H1 (cell line): ENCODE results near the gene TCF4. TPM values are rescaled to one million over a fixed set of nuclear protein-coding genes. Genes with fewer than 3 reads are reported as not detected.

Experiments used
- CTCF ChIA-PET: fragments of 300-600 bp; sonication (Branson Sonifier 250); formaldehyde crosslinking; loops from one replicate; lab custom pipeline; 2021; ENCODE audit not compliant: partially characterized antibody; lab: Charles Lee
- POLR2A ChIA-PET: fragments of 300-600 bp; sonication (Branson Sonifier 250); formaldehyde crosslinking; loops from one replicate; lab custom pipeline; 2021; ENCODE audit warnings: inconsistent platforms; ENCODE audit not compliant: partially characterized antibody; lab: Charles Lee
- DNase-seq, 2 experiments: peaks; one replicate each; pipeline versions ENCODE4 v3.0.0 to v3.0.0-alpha.2; 2010 to 2022; ENCODE audit warnings: low spot score in 2 of 2, low read depth in 1 of 2, mixed read lengths in 1 of 2
- FAIRE-seq: peaks from 2 replicates; lab custom pipeline; 2011; peaks lifted over from hg19 to GRCh38; lab: Jason Lieb, UNC
- H2AFZ ChIP-seq: 2 replicates; pipeline ENCODE4 v1.8.1; 2012; ENCODE audit warnings: low read length, inconsistent platforms
- H2AK5ac ChIP-seq: 2 replicates; pipeline ENCODE4 v1.6.1; 2013; ENCODE audit warnings: low read depth, low read length
- H2BK120ac ChIP-seq: replicated peaks from 2 replicates; pipeline ENCODE3; 2013; ENCODE audit warnings: low read depth, low read length, inconsistent platforms
- H2BK12ac ChIP-seq: 2 replicates; pipeline ENCODE4 v1.6.1; 2013; ENCODE audit warnings: low read depth, low read length
- H2BK15ac ChIP-seq: 2 replicates; pipeline ENCODE4 v1.6.1; 2013; ENCODE audit warnings: low read length
- H2BK20ac ChIP-seq: 2 replicates; pipeline ENCODE4 v1.6.1; 2013; ENCODE audit warnings: low read length
- H2BK5ac ChIP-seq: 2 replicates; pipeline ENCODE4 v1.6.1; 2013; ENCODE audit warnings: low read depth, low read length
- H3K14ac ChIP-seq: 2 replicates; pipeline ENCODE4 v1.6.1; 2013; ENCODE audit warnings: inconsistent platforms; ENCODE audit not compliant: insufficient read length
- H3K18ac ChIP-seq: 2 replicates; pipeline ENCODE4 v1.6.1; 2013; ENCODE audit warnings: low read length; ENCODE audit errors: extremely low read depth
- H3K23ac ChIP-seq: 2 replicates; pipeline ENCODE4 v1.6.1; 2013; ENCODE audit warnings: inconsistent platforms; ENCODE audit not compliant: insufficient read length
- H3K23me2 ChIP-seq: 2 replicates; pipeline ENCODE4 v1.6.1; 2013; ENCODE audit warnings: low read depth, low read length
- H3K27ac ChIP-seq: 2 replicates; pipeline ENCODE4 v1.6.1; 2011; ENCODE audit warnings: low read depth, low read length, inconsistent platforms
- H3K27me3 ChIP-seq, 4 experiments: replicated peaks in 1 of 4; 1 replicate in 1 of 4; 2 replicates in 3 of 4; pipeline versions ENCODE4 v1.6.1 to v1.8.1; 2011 to 2013; ENCODE audit warnings: low read length in 3 of 4, mild to moderate bottlenecking in 3 of 4, inconsistent platforms in 2 of 4, mixed read lengths in 2 of 4, moderate library complexity in 1 of 4; ENCODE audit not compliant: control insufficient read depth in 3 of 4, insufficient read depth in 3 of 4; ENCODE audit errors: extremely low read depth in 1 of 4
- H3K36me3 ChIP-seq, 4 experiments: 2 replicates each; pipeline versions ENCODE4 v1.6.1 to v1.8.1; 2011 to 2013; ENCODE audit warnings: mild to moderate bottlenecking in 4 of 4, low read length in 3 of 4, moderate library complexity in 2 of 4, control low read depth in 1 of 4, inconsistent platforms in 1 of 4; ENCODE audit not compliant: insufficient read depth in 4 of 4, control insufficient read depth in 2 of 4
- H3K4ac ChIP-seq: replicated peaks from 2 replicates; pipeline ENCODE3; 2013; ENCODE audit warnings: low read length, low read depth, mixed read lengths, inconsistent platforms; ENCODE audit not compliant: insufficient read length
- H3K4me1 ChIP-seq, 4 experiments: replicated peaks in 1 of 4; 1 replicate in 1 of 4; 2 replicates in 3 of 4; pipeline versions ENCODE4 v1.6.1 to v1.8.1; 2011 to 2013; ENCODE audit warnings: low read length in 3 of 4, inconsistent platforms in 2 of 4, mixed read lengths in 1 of 4; ENCODE audit not compliant: insufficient read depth in 4 of 4, control insufficient read depth in 3 of 4
- H3K4me2 ChIP-seq, 2 experiments: 2 replicates each; pipeline versions ENCODE4 v1.6.1 to v1.8.1; 2011 to 2013; ENCODE audit warnings: low read depth in 2 of 2, low read length in 2 of 2, control low read depth in 1 of 2, inconsistent platforms in 1 of 2, mild to moderate bottlenecking in 1 of 2; ENCODE audit not compliant: insufficient read depth in 1 of 2
- H3K4me3 ChIP-seq, 4 experiments: fragments of 200-600, 300-600 bp in 1 of 4; sonication (generic), shearing (Covaris generic), sonication (Bioruptor Twin) in 1 of 4; 2 replicates each; pipeline versions ENCODE4 v1.5.1 to v1.8.1; 2011 to 2016; ENCODE audit warnings: low read length in 4 of 4, low read depth in 3 of 4, control low read depth in 2 of 4, inconsistent platforms in 2 of 4, mild to moderate bottlenecking in 2 of 4, mixed read lengths in 1 of 4, moderate library complexity in 1 of 4; ENCODE audit not compliant: insufficient read depth in 2 of 4; ENCODE audit errors: extremely low read depth in 1 of 4
- H3K56ac ChIP-seq: replicated peaks from 2 replicates; pipeline ENCODE3; 2013; ENCODE audit warnings: low read depth, mild to moderate bottlenecking, mixed read lengths, low read length, inconsistent platforms; ENCODE audit not compliant: insufficient read length
- H3K79me1 ChIP-seq: 2 replicates; pipeline ENCODE4 v1.6.1; 2013; ENCODE audit warnings: low read depth, low read length, control low read depth
- H3K79me2 ChIP-seq, 2 experiments: 2 replicates each; pipeline versions ENCODE4 v1.6.1 to v1.8.1; 2012 to 2013; ENCODE audit warnings: low read length in 2 of 2, mild to moderate bottlenecking in 2 of 2, inconsistent platforms in 1 of 2; ENCODE audit not compliant: insufficient read depth in 2 of 2, control insufficient read depth in 1 of 2
- H3K9ac ChIP-seq, 4 experiments: replicated peaks in 1 of 4; 1 replicate in 1 of 4; 2 replicates in 3 of 4; pipeline versions ENCODE4 v1.6.1 to v1.8.1; 2011 to 2013; ENCODE audit warnings: low read depth in 3 of 4, low read length in 3 of 4, control low read depth in 2 of 4, mild to moderate bottlenecking in 2 of 4, moderate library complexity in 2 of 4, inconsistent platforms in 1 of 4; ENCODE audit errors: extremely low read depth in 1 of 4
- H3K9me3 ChIP-seq, 2 experiments: 2 replicates each; pipeline versions ENCODE4 v1.6.1 to v1.8.1; 2012 to 2013; ENCODE audit warnings: mild to moderate bottlenecking in 2 of 2, moderate library complexity in 2 of 2, control low read depth in 1 of 2, inconsistent platforms in 1 of 2, low read depth in 1 of 2, low read length in 1 of 2, mixed read lengths in 1 of 2; ENCODE audit not compliant: insufficient read depth in 2 of 2
- H4K20me1 ChIP-seq, 2 experiments: replicated peaks in 1 of 2; 2 replicates each; pipeline versions ENCODE3 to v1.8.1; 2011 to 2013; ENCODE audit warnings: inconsistent platforms in 2 of 2, low read length in 2 of 2, mild to moderate bottlenecking in 1 of 2; ENCODE audit not compliant: insufficient read depth in 2 of 2, control insufficient read depth in 1 of 2
- H4K5ac ChIP-seq: 2 replicates; pipeline ENCODE4 v1.6.1; 2013; ENCODE audit warnings: low read length, low read depth, mixed read lengths, inconsistent platforms; ENCODE audit not compliant: insufficient read length
- H4K8ac ChIP-seq: 2 replicates; pipeline ENCODE4 v1.8.0; 2013; ENCODE audit warnings: mild to moderate bottlenecking, moderate library complexity, low read length, inconsistent platforms; ENCODE audit not compliant: insufficient read depth; ENCODE audit errors: extremely low read depth
- H4K91ac ChIP-seq: replicated peaks from 2 replicates; pipeline ENCODE3; 2013; ENCODE audit warnings: low read length, mixed read lengths, inconsistent platforms; ENCODE audit not compliant: insufficient read length
- CEBPB ChIP-seq: IDR thresholded peaks from 2 replicates; pipeline ENCODE4 v1.6.1; 2012; ENCODE audit warnings: low read depth, low read length
- PHF8 ChIP-seq: fragments of 200-600 bp; sonication (generic); conservative IDR thresholded peaks from 2 replicates; pipeline ENCODE4 v1.7.1; 2012; ENCODE audit warnings: low read depth, mild to moderate bottlenecking, inconsistent platforms, low read length, moderate library complexity
- SIN3A ChIP-seq, 2 experiments: IDR thresholded peaks in 1 of 2; conservative IDR thresholded peaks in 1 of 2; 2 replicates each; pipeline ENCODE4 v1.6.1; 2011 to 2012; ENCODE audit warnings: low read length in 2 of 2, improper control_type of control experiment in 1 of 2, low read depth in 1 of 2, mild to moderate bottlenecking in 1 of 2
- WGBS, 2 experiments: shearing (Covaris generic) in 1 of 2; methylation state at CpG; one replicate each; pipeline versions ENCODE4 v1.1.6 to v1.1.7; 2013 to 2015; ENCODE audit warnings: low lambda C conversion rate in 2 of 2, mixed read lengths in 2 of 2, inconsistent platforms in 1 of 2, low coverage in 1 of 2, missing lambda C conversion rate in 1 of 2; ENCODE audit not compliant: insufficient replicate concordance in 2 of 2, insufficient coverage in 1 of 2, insufficient read length in 1 of 2; ENCODE audit errors: extremely low coverage in 1 of 2, missing lambda C conversion rate in 1 of 2; 5-methylcytosine and 5-hydroxymethylcytosine counted together
- polyA plus RNA-seq, 7 experiments: library from polyadenylated mRNA; depleted of rRNA in 3 of 7; stranded (reverse) in 5 of 7; unstranded in 2 of 7; fragments of >200 nt in 5 of 7; fragments of 200-250 nt in 2 of 7; gene quantifications; 1 replicate in 5 of 7; 2 replicates in 1 of 7; 4 replicates in 1 of 7; pipeline versions ENCODE4 v1.2.1 to v1.2.3, GENCODE V29; 2011 to 2013; ENCODE audit warnings: missing spikeins in 2 of 7, mixed read lengths in 2 of 7
- total RNA-seq: library from RNA; stranded (reverse); fragmentation: NEBNext Ultra II Directional; extraction: Animal tissue kit (Norgen Biotek cat#: 25700); gene quantifications from 2 replicates; pipeline ENCODE4 v1.2.1, GENCODE V29; 2021
- TF ChIP-seq, protein P1 (sequence below), 3 experiments: IDR thresholded peaks; 1 replicate in 2 of 3; 2 replicates in 1 of 3; pipeline versions ENCODE4 v1.5.1 to v1.6.1; 2011; ENCODE audit warnings: low read length in 3 of 3, mild to moderate bottlenecking in 3 of 3, inconsistent platforms in 2 of 3, low read depth in 1 of 3, moderate library complexity in 1 of 3; ENCODE audit not compliant: insufficient read depth in 1 of 3; ENCODE audit errors: control extremely low read depth in 1 of 3

TCF4 gene
- total and polyA plus RNA-seq, 2 of the 8 experiments (the other 6 are each of a cell fraction or from before 2014, with no cell fraction given): 59.3 to 118 TPM

DNA sequence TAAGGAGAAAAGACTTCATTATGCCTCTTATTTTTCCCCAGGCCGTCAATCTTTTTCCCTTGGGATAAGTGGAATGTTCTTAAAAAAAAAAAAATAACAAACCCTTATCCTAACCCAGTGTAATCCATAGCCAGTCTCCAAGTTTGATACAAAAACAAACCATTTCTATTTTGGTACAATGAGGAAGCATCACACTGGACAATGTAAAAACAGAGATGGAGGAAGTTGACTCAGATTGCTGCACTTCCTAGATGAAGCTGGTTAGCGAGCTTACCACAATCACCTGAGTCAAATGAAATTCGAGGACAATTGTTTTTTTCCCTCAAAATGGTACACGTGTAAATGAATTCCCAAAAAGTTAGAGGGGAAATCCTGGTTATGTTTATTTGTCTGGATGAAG lies 259.7 kb downstream of the TCF4 start:
- Histone ChIP-seq H4K20me1 (peaks cover 0 to 3% of the 10 kb centered on the region in 2 experiments), H3K27me3 (no peaks in the 10 kb centered on the region), H3K14ac (no peak overlapping the region), H3K23me2 (no peaks in the 10 kb centered on the region), H3K79me1 (no peaks in the 10 kb centered on the region), H4K8ac (no peak overlapping the region), H2AFZ (no peak overlapping the region), H3K56ac (no peak overlapping the region), H3K9ac (no peak overlapping the region), H4K5ac (no peak overlapping the region), H4K91ac (no peak overlapping the region), H3K4me2 (no peak overlapping the region), H3K27ac (no peak overlapping the region), H3K4me3 (no peak overlapping the region), H3K9me3 (no peaks in the 10 kb centered on the region), H2BK20ac (no peak overlapping the region), H2BK5ac (no peak overlapping the region), H2AK5ac (no peak overlapping the region)
- no peak for FAIRE-seq
- DNase-seq: no peak
- POLR2A ChIA-PET: interaction anchor here (0.5 kb wide), 1 partner anchor 261 kb away, joined by 3 read pairs; no protein-coding TSS in a partner anchor
- 91% methylated on average over 4 of the region's 4 CpGs; no CpG with 5 or more reads in 1 of the 2 experiments for WGBS, 2 experiments
- TF ChIP-seq, protein P1, sequence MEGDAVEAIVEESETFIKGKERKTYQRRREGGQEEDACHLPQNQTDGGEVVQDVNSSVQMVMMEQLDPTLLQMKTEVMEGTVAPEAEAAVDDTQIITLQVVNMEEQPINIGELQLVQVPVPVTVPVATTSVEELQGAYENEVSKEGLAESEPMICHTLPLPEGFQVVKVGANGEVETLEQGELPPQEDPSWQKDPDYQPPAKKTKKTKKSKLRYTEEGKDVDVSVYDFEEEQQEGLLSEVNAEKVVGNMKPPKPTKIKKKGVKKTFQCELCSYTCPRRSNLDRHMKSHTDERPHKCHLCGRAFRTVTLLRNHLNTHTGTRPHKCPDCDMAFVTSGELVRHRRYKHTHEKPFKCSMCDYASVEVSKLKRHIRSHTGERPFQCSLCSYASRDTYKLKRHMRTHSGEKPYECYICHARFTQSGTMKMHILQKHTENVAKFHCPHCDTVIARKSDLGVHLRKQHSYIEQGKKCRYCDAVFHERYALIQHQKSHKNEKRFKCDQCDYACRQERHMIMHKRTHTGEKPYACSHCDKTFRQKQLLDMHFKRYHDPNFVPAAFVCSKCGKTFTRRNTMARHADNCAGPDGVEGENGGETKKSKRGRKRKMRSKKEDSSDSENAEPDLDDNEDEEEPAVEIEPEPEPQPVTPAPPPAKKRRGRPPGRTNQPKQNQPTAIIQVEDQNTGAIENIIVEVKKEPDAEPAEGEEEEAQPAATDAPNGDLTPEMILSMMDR (IDR thresholded peaks at IDR 0.05; ENCODE audit: control extremely low read depth in 1 of 3, insufficient read depth in 1 of 3, low read depth in 1 of 3, low read length in 3 of 3): no peak
- no peak for TF ChIP-seq CEBPB
- no peak for TF ChIP-seq PHF8
- TF ChIP-seq SIN3A (conservative IDR thresholded peaks at IDR 0.05 in 1 of 2, IDR thresholded peaks at IDR 0.05 in 1 of 2; ENCODE audit: low read depth in 1 of 2, low read length in 2 of 2): no peak
- TF ChIP-seq, all 59 proteins: peak for 0
- H2BK15ac ChIP-seq: no peak overlapping the region
- peaks cover 0 to 3% of the 10 kb centered on the region in 2 experiments; a peak in 1 of 4 replicates for H3K79me2 ChIP-seq
- no peak overlapping the region for H3K18ac ChIP-seq
- CTCF ChIA-PET: interaction anchor here (1.2 kb wide), 1 partner anchor 15 kb away, joined by 3 read pairs; no protein-coding TSS in a partner anchor
- H3K4me1 ChIP-seq: peaks cover 0 to 4% (median 2%) of the 10 kb centered on the region in 4 experiments; a peak in 3 of 7 replicates
- H2BK120ac ChIP-seq: no peak overlapping the region
- no peak overlapping the region for H2BK12ac ChIP-seq
- H3K4ac ChIP-seq: no peak overlapping the region
- no peaks in the 10 kb centered on the region; a peak in 1 of 8 replicates for H3K36me3 ChIP-seq
- H3K23ac ChIP-seq: no peak overlapping the region
